GM19239 (cell line): ENCODE measurements around the gene FABP3.
A peak's percentile ranks its signal among the peaks of the same experiment; 100 is the strongest.
"Not testable (repeated sequence)": the region's sequence is repeated elsewhere in the genome, so short reads cannot be mapped to it uniquely, and the experiment has no call there.

Experiments
- DNase-seq: peaks from one replicate; pipeline ENCODE4 v3.0.0; 2011; ENCODE audit warnings: low spot score; ENCODE audit not compliant: insufficient read length
- FAIRE-seq: peaks from 2 replicates; lab custom pipeline; 2011; peaks lifted over from hg19 to GRCh38; lab: Jason Lieb, UNC

The FABP3 gene

GRCh38 chr1:31400393-31400792 lies 27.5 kb upstream of the FABP3 start:
- no peak for FAIRE-seq

GRCh38 chr1:31399976-31400375 lies 27.1 kb upstream of the FABP3 start:
- FAIRE-seq (no peak), DNase-seq (no peak)

More at GRCh38 chr1:31400393-31400792, 27.5 kb upstream of the FABP3 start:
- DNase-seq: no peak

DNA sequence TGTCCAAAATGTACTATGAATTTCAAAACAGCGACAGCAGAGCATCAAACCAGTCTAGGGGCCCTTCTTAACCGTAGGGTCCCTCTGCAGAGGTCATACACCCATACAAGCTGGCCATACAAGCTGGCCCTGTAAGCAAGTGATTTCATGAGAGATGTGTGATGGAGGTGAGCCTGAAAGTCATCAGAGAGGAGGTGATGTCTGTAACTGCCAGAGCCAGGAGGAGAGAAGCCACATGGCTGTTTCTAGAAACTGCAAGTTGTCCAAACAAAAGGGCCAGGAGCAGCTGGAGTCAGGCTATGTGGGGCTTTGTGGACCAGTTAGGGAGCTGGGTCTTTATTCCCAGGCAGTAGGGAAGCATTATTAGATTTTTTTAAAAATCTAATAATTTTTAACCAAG lies 25.4 kb upstream of the FABP3 start:
- FAIRE-seq: no peak

GRCh38 chr1:31397360-31398095 lies 24.7 kb upstream of the FABP3 start:
- no peak for FAIRE-seq

More for the DNA sequence above, 25.4 kb upstream of the FABP3 start:
- no peak for DNase-seq

GRCh38 chr1:31396633-31397351 lies 23.9 kb upstream of the FABP3 start:
- no peak for DNase-seq
- no peak for FAIRE-seq

More at GRCh38 chr1:31397360-31398095, 24.7 kb upstream of the FABP3 start:
- no peak for DNase-seq

GRCh38 chr1:31394584-31395193 lies 21.8 kb upstream of the FABP3 start:
- peak; percentile 71 for DNase-seq
- peak; percentile 95 for FAIRE-seq

- no peak for FAIRE-seq
Measured at GRCh38 chr1:31393463-31393862, 20.6 kb upstream of the FABP3 start.

DNA sequence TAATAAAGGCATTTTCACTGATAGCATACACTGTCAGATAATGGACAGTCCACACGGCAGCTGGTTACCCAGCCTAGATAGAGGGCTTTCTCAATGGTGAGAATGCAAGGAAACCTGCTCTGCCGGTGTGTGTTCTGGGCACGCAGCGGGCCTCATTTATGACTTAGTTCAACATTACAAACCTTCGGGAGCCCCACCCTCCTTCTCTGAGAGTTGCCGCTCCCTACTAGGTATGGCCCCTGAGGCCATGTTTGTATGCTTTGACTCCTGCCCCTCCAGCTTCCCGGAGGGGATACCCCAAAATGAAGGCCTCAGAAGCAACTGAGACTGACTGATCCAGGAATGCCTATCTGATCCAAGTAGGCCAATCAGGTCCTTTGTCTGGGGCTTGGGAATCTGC lies 17.2 kb upstream of the FABP3 start:
- FAIRE-seq (no peak), DNase-seq (no peak)

More at GRCh38 chr1:31393463-31393862, 20.6 kb upstream of the FABP3 start:
- no peak for DNase-seq

DNA sequence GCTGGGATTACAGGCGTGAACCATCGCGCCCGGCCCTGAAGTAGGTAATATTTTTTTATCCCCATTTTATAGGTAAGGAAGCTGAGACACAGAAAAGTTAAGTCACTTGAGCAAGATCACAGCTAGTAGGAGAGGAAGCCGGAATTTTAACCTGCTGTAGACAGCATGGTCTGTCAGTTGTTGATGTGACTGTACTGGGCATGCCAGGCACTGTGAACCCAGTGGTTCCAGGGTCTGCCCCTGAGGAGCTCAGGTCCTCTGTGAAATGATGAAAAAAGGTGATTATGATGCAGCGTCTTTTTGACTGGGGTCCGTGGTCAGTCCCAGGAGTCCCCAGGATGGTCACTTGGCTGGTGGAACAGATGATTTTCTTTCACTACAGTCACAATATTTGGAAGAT lies 16.7 kb upstream of the FABP3 start:
- no peak for FAIRE-seq
- no peak for DNase-seq

GRCh38 chr1:31387612-31388011 lies 14.7 kb upstream of the FABP3 start:
- FAIRE-seq: no peak
- DNase-seq: no peak

DNA sequence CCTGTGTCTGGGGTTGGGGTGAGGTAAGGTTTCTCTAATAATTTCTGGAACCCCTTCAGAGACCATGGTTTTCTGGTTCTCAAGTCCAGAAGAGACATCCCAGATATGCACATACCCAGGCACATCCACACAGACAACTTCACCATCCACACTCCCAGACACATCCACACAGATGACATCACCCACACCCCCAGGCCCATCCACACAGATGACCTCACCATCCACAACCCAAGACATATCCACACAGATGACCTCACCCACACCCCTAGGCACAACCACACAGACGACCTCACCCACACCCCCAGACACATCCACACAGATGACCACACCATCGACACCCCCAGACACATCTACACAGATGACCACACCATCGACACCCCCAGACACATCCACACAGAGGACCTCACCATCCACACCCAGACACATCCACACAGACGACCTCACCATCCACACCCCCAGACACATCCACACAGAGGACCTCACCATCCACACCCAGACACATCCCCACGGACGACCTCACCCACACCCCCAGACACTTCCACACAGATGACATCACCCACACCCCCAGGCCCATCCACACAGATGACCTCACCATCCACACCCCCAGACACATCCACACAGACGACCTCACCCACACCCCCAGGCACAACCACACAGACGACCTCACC lies 13.8 kb upstream of the FABP3 start:
- FAIRE-seq, DNase-seq: not testable (repeated sequence)

GRCh38 chr1:31383967-31384366 lies 11.1 kb upstream of the FABP3 start:
- DNase-seq: no peak
- FAIRE-seq: no peak

GRCh38 chr1:31382379-31382989 lies 9.6 kb upstream of the FABP3 start:
- no peak for FAIRE-seq
- DNase-seq: no peak

DNA sequence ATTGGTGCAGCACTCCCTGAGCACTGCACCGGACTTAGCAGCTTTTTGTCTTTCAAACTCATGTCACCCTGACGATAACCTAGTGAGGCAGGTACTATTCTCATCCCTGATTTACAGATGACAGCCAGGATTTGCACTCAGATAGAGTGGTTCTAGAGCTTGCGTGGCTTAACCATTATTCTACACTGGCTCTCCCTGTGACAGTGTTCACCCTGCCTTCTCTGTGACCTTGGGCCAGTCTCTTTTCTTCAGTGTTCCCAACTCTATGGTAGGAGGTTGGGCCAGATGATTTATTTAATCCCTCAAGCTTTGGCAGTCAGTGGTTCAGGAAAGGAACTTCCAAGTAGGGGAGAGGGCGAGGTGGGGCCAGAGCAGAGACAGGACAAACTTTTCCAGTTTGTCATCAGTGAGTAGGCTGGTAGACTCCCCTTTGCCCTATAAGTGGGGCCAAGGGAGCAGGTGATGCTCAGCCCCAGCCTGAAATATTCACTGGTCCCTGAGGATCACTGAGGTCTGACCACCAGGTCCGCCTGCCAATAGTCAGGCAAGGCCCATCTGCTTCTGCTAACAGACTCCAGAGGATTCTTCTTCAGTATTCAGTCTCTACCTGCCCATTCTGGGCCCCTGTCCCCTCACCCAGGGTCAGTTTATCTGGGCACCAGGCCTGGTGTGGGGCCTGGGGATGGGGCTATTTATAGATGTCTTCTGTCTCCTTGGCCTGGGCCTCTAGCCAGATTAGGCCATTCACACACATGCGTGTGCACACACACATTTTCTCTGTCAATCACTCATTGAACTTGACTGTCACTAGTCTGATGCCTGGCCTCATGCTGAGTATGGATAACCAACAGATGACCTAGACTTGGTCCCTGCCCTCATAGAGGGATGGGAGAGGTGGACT lies 8.8 kb upstream of the FABP3 start:
- FAIRE-seq (no peak), DNase-seq (no peak)

DNA sequence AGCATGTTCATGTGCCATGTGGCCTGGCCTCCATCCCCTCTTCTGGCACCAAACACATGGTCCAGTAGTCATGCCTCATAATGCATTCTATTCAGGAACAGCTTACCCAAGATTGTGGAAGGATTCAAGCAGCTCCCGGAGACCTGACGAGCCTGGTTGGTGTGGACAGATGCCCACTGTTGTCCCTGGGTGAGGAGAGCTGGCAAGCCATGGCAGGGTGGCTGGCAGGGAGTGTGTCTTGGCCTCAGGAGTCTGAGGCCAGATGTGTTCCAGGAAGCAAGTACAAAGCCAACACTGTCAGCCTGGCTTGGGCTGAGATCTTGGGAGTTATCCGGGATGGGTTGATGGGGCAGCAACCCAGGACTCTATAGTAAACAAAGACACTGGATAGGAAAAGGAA lies 7.3 kb upstream of the FABP3 start:
- no peak for FAIRE-seq
- DNase-seq: no peak

GRCh38 chr1:31378001-31378400 lies 5.1 kb upstream of the FABP3 start:
- FAIRE-seq (no peak), DNase-seq (no peak)

DNA sequence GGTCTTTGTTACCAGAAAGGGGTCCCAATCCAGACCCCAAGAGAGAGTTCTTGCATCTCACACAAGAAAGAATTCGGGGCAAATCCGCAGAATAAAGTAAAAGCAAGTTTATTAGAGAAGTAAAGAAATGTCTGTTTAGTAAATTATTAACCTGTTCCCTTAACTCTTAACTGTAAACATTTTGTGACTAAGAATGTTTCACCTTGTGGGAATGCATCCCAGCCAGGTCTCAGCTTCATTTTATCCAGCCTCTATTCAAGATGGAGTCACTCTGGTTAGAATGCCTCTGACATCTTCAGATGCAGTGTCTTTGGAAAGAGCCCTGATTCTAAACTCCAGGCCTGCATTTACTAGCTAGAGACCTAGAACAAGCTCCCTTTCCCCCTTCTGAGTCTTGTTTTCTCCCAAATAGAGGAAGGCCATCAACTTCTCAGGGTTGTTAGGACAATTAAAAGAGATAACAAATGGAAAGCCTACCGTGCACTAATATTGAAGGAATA lies 4.5 kb upstream of the FABP3 start:
- no peak for DNase-seq
- no peak for FAIRE-seq

DNA sequence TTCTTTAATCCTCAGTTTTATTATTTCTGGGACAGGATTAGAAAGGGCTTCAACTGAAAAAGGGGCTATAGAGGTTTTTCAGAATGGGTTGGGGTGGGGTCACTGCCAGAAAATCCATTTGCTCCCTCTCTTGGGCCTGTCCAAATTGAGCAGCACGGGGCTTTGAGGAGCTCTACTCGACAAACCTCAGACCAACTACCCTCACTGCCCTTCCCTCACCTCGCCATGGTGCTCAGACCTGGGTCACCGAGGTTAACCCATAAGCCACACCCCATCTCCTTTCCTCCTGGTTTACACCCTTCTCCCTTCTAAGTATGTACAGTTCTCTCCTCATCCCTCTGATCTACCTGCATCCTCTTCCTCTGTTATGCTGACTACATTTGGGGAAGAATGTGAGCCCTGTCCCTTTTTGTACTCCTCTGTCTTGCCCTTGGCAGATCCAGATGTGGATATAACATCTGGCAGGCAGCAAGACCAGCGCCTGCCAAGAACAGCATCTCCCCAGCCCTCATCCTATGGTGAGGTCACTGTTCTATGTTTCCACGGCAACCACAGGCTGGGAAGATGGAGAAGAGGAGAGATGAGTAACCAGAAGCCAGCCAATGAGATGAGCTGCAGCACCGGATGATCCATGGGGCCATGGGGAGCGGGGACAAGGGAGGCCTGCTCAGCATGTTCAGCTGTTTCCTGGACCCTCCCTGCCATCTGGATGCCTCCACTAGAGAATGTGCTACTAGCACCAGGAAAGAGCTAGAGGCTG lies 3.7 kb upstream of the FABP3 start:
- FAIRE-seq: no peak
- no peak for DNase-seq
